ENCODE results near the gene NEDD4L.

NEDD4L gene

DNA sequence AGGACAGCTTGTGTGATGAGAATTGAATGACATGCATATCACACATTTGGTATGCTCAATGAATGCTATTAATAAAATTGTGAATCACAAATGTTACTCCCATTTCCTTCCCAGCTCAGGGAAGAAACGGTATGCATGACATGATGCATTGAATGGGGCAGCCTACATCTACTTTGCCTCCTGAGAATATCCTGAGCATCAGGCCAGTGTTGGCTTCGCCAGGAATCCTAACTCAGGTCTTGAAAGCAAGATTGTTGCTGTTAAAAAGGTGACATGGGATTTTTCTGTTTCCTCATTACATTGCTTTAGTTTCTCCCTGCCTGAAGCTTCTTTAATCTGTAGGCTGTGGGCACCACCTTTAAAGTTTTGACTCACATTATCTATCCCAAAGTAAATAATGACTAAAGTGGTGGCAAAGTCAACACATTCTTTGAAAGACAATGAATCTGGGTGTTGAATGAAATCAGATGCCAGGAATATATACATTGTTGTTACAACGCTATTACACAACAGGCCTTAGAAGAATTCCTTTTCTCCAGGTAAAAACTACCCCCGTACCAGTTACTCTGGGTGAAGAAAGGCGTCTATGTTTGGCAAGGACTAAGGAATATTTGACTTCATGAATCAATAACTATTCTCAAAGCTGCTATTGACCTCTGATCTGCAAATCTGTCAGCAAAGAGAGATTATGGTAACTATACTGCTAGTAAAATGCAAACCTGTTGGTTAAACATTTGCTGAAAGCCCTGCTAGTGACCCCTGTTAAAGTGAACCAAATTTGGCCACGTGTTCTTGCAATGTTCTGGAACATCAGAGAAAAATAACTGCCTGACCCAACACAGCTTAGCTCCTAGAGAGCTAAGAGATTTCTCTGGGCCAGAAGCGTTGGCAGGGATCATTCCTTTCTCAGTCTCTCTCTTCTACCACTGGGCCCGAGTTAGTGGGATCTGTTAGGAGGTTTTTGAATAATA, 30.5 kb upstream of the NEDD4L start:
- no peak overlapping the region for H3K9ac ChIP-seq (ENCODE audit: low read depth, low read length)
- peaks cover 12% of the 10 kb centered on the region; the same call in 1 of the 2 replicates for H3K9me3 ChIP-seq (ENCODE audit: insufficient read depth, low read depth, low read length)
- peaks cover 3% of the 10 kb centered on the region; the same call in 1 of the 2 replicates for H3K4me1 ChIP-seq (ENCODE audit: insufficient read depth, low read length)
- H3K4me3 ChIP-seq (ENCODE audit: low read length), result no peak overlapping the region
- H3K27ac ChIP-seq (ENCODE audit: low read length), result no peak overlapping the region
- H3K36me3 ChIP-seq (ENCODE audit: insufficient read depth, low read depth, low read length), result no peaks in the 10 kb centered on the region
- no peaks in the 10 kb centered on the region for H3K27me3 ChIP-seq (ENCODE audit: insufficient read depth, low read length)

DNA sequence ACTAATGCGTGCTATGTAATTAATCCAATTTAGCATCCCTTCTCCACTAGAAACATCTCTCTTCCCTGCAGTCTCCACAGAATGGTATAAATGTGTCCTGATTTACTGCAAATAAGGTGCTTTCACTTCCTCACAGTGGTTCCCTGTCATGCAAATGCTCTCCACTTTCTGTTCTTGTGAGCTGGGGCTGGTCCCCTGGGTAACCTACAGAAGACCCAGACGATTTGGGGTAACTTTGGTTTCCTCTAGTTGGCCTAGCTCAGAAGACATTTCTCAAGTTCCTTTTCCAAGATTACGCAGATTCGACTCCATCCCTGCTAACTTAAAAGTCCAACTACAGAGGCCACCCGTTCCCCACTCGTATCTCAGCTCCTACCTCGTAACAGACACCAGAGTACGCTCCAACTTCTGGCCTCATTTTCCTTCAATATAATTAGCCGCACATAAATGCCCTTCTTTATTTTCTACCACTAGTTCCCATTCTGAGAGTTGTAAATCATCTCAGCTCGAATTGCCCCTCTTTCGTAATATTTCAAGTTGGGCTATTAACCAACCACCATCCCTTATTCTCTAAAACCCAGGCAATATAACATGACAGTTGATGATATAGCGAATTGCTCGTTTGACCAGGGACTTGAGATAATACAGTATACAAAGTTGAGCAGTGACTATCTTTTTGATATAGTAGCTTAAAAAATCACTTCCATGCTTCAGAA, 28.8 kb upstream of the NEDD4L start:
- H3K9ac ChIP-seq (ENCODE audit: low read depth, low read length), result no peak overlapping the region
- no peak overlapping the region for H3K27ac ChIP-seq (ENCODE audit: low read length)
- no peaks in the 10 kb centered on the region for H3K27me3 ChIP-seq (ENCODE audit: insufficient read depth, low read length)
- peaks cover 12% of the 10 kb centered on the region; the same call in 1 of the 2 replicates for H3K9me3 ChIP-seq (ENCODE audit: insufficient read depth, low read depth, low read length)
- H3K4me1 ChIP-seq (ENCODE audit: insufficient read depth, low read length), result peaks cover 3% of the 10 kb centered on the region; the same call in 1 of the 2 replicates
- H3K4me3 ChIP-seq (ENCODE audit: low read length), result no peak overlapping the region
- H3K36me3 ChIP-seq (ENCODE audit: insufficient read depth, low read depth, low read length), result no peaks in the 10 kb centered on the region

DNA sequence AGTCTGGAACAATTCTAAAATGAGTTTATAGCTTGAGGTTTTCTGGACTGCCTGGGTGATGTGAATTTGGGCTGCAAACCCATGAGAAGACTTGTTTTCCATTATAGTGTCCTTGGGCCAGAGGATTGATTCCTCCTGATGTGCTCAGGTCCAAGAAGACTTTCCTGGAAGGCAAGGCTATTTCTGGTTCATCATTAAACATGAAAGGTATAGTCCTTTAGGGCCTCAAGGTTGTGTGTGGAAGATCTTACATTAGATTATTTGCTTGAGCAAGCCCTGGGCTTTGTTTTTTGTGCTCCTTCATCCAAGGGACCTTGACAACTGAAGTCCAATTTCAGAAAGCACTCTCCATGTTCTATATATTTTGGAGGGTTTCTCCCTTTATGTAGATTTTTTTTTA, 26.8 kb upstream of the NEDD4L start:
- Histone ChIP-seq H3K9me3 (ENCODE audit: insufficient read depth, low read depth, low read length) (peaks cover 12% of the 10 kb centered on the region; the same call in 1 of the 2 replicates), H3K4me1 (ENCODE audit: insufficient read depth, low read length) (peaks cover 3% of the 10 kb centered on the region; the same call in 1 of the 2 replicates), H3K27ac (ENCODE audit: low read length) (no peak overlapping the region), H3K36me3 (ENCODE audit: insufficient read depth, low read depth, low read length) (no peaks in the 10 kb centered on the region), H3K27me3 (ENCODE audit: insufficient read depth, low read length) (no peaks in the 10 kb centered on the region), H3K4me3 (ENCODE audit: low read length) (no peak overlapping the region), H3K9ac (ENCODE audit: low read depth, low read length) (no peak overlapping the region)

DNA sequence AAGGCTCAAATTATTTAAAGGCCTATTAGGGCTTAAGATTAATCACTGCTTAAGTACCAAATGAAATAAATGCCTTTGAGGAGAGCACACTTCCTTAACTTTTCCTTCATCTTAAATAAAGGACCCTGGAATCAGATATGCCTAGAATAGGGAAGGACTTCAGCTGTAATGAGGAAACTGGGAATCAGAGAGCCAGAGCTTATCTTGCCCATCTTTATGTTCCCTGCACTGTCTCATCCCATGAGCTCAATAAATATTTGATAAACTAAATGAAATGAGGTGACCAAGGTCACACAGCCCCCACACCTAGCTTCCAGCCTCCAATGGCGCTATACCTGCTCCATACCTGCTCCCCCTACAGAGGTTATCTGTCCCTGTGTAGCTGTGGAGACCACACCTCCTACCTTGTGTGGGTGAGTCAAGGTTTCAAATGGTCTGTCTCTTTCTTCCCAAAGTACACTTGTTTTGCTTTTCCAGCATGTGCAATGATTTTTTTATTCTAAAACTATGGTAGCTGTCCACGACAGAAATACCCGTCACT, 23.4 kb upstream of the NEDD4L start:
- Histone ChIP-seq H3K4me1 (ENCODE audit: insufficient read depth, low read length) (peaks cover under 1% of the 10 kb centered on the region), H3K27me3 (ENCODE audit: insufficient read depth, low read length) (no peaks in the 10 kb centered on the region), H3K4me3 (ENCODE audit: low read length) (no peak overlapping the region), H3K36me3 (ENCODE audit: insufficient read depth, low read depth, low read length) (no peaks in the 10 kb centered on the region), H3K27ac (ENCODE audit: low read length) (no peak overlapping the region), H3K9ac (ENCODE audit: low read depth, low read length) (no peak overlapping the region), H3K9me3 (ENCODE audit: insufficient read depth, low read depth, low read length) (peaks cover 12% of the 10 kb centered on the region; the same call in 1 of the 2 replicates)

DNA sequence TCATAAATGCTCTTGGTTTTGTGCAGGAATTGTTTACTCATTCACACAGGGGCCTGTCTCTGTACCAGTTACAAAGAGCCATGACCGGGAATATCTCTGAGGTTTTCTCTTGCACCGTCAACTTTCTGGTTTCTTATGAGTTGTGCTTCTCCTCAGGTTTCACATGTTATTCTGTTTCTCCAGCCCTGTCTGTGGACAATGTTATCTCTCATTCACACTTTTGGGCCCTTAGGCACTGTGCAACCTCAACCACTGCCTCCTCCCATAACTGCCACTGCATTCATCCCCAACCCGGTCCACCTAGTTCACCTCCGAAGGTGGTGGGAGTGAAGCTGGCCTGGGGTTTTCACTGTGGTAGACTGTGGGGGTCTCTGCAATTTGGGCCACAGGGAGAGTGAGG, 22.5 kb upstream of the NEDD4L start:
- H3K27me3 ChIP-seq (ENCODE audit: insufficient read depth, low read length), result no peaks in the 10 kb centered on the region
- H3K4me3 ChIP-seq (ENCODE audit: low read length), result no peak overlapping the region
- no peak overlapping the region for H3K9ac ChIP-seq (ENCODE audit: low read depth, low read length)
- peaks cover 3% of the 10 kb centered on the region; the same call in 1 of the 2 replicates for H3K9me3 ChIP-seq (ENCODE audit: insufficient read depth, low read depth, low read length)
- no peaks in the 10 kb centered on the region for H3K36me3 ChIP-seq (ENCODE audit: insufficient read depth, low read depth, low read length)
- H3K4me1 ChIP-seq (ENCODE audit: insufficient read depth, low read length), result peaks cover 9% of the 10 kb centered on the region
- H3K27ac ChIP-seq (ENCODE audit: low read length), result no peak overlapping the region

DNA sequence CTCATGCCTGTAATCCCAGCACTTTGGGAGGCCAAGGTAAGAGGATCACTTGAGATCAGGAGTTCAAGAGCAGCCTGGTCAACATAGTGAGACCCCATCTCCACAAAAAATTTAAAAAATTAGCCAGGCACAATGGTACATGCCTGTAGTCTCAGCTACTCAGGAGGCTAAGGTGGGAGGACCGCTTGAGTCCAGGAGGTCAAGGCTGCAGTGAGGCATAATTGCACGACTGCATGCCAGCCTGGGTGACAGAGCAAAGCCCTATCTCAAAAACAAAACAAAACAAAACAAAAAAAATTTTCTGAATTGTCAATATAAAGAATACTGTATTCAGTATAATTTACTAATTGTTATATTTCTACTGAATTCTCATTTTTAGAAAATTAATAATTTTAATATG, 20.9 kb upstream of the NEDD4L start:
- Histone ChIP-seq H3K4me1 (ENCODE audit: insufficient read depth, low read length) (peaks cover 12% of the 10 kb centered on the region), H3K9me3 (ENCODE audit: insufficient read depth, low read depth, low read length) (no peaks in the 10 kb centered on the region)

DNA sequence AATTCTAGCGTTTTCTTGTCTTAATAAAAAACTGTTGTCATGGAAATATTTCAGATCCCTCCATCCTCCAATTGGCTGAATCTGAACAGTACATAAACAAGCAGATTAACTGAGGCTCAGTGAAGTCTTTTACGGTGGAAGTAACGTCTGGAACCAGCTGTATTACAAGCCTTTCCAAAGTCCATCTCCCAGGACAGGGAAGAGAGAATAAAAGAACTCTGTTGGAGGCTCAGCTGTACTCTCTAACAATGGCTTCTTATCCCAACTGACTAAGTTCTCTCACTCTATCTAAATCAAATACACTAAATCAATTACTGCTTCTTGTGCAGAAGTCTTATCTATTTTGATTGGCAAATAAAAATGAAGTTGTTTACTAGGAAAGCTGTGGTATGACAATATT, 19.9 kb upstream of the NEDD4L start:
- H3K9ac ChIP-seq (ENCODE audit: low read depth, low read length), result no peak overlapping the region
- no peak overlapping the region for H3K4me3 ChIP-seq (ENCODE audit: low read length)
- no peaks in the 10 kb centered on the region for H3K9me3 ChIP-seq (ENCODE audit: insufficient read depth, low read depth, low read length)
- H3K27ac ChIP-seq (ENCODE audit: low read length), result no peak overlapping the region
- no peaks in the 10 kb centered on the region for H3K36me3 ChIP-seq (ENCODE audit: insufficient read depth, low read depth, low read length)
- H3K4me1 ChIP-seq (ENCODE audit: insufficient read depth, low read length), result peaks cover 12% of the 10 kb centered on the region
- H3K27me3 ChIP-seq (ENCODE audit: insufficient read depth, low read length), result no peaks in the 10 kb centered on the region

More for the DNA sequence above, 20.9 kb upstream of the NEDD4L start:
- no peaks in the 10 kb centered on the region for H3K36me3 ChIP-seq (ENCODE audit: insufficient read depth, low read depth, low read length)
- H3K27ac ChIP-seq (ENCODE audit: low read length), result no peak overlapping the region
- H3K27me3 ChIP-seq (ENCODE audit: insufficient read depth, low read length), result no peaks in the 10 kb centered on the region
- H3K9ac ChIP-seq (ENCODE audit: low read depth, low read length), result no peak overlapping the region
- no peak overlapping the region for H3K4me3 ChIP-seq (ENCODE audit: low read length)

DNA sequence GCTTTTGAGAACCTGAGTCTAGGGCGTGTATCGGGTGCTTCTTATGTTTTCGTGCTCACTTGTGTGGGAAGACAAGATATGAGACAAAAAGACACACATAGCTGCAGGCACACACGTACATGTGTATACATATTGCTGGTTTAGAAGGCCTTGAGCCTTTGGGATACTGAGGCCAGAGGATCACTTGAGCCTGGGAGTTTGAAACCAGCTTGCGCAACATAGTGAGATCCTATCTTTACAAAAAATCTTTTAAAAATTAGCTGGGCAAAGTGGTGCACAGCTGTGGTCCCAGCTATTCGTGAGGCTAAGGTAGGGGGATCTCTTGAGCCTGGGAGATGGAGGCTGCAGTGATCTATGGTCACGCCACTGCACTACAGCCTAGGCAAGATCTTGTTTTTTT, 18.8 kb upstream of the NEDD4L start:
- Histone ChIP-seq H3K27me3 (ENCODE audit: insufficient read depth, low read length) (no peaks in the 10 kb centered on the region), H3K9me3 (ENCODE audit: insufficient read depth, low read depth, low read length) (no peaks in the 10 kb centered on the region), H3K36me3 (ENCODE audit: insufficient read depth, low read depth, low read length) (no peaks in the 10 kb centered on the region), H3K27ac (ENCODE audit: low read length) (no peak overlapping the region), H3K4me3 (ENCODE audit: low read length) (no peak overlapping the region), H3K9ac (ENCODE audit: low read depth, low read length) (no peak overlapping the region), H3K4me1 (ENCODE audit: insufficient read depth, low read length) (peaks cover 12% of the 10 kb centered on the region)

DNA sequence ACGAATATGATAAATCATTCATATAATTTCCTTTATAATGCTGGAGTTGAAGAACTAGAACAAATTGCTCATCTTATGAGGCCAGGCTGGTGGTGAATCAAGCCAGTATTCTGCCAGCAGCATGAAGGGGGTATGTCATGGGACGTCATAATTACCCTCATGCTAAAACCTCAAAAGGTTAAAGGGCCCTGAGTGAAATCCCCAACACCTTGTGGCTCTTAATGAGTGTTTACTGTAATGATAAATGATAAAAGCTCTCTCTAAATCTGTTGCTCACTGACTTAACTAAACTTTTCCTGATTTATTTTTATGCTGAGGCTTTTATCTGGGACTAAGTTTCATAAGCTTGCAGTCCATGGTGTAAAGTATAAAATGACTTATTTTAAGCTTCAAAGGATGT, 18.3 kb upstream of the NEDD4L start:
- Histone ChIP-seq H3K9ac (ENCODE audit: low read depth, low read length) (no peak overlapping the region), H3K36me3 (ENCODE audit: insufficient read depth, low read depth, low read length) (no peaks in the 10 kb centered on the region), H3K27ac (ENCODE audit: low read length) (no peak overlapping the region), H3K4me3 (ENCODE audit: low read length) (no peak overlapping the region), H3K27me3 (ENCODE audit: insufficient read depth, low read length) (no peaks in the 10 kb centered on the region), H3K9me3 (ENCODE audit: insufficient read depth, low read depth, low read length) (no peaks in the 10 kb centered on the region), H3K4me1 (ENCODE audit: insufficient read depth, low read length) (peaks cover 12% of the 10 kb centered on the region)

DNA sequence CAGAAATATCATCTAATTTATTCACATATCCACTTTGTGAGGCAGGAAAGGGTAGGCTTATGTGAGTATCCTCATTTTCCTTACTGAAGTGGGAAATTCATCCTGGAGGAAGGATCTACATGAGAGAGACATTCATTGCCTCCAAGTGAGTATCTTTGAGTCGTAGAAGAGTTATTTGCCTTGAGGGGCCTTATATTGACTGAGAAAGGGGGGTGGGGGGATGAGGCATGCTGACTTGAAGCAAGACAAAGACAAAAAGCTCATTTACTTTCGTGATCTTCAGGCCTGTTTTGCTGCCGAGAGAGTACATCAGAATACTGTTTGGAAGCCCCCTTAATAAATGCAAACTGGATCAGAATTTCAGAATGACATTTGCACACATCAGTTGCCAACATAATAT, 17.6 kb upstream of the NEDD4L start:
- H3K4me3 ChIP-seq (ENCODE audit: low read length), result no peak overlapping the region
- no peaks in the 10 kb centered on the region for H3K9me3 ChIP-seq (ENCODE audit: insufficient read depth, low read depth, low read length)
- no peaks in the 10 kb centered on the region for H3K36me3 ChIP-seq (ENCODE audit: insufficient read depth, low read depth, low read length)
- no peak overlapping the region for H3K9ac ChIP-seq (ENCODE audit: low read depth, low read length)
- no peak overlapping the region for H3K27ac ChIP-seq (ENCODE audit: low read length)
- no peaks in the 10 kb centered on the region for H3K27me3 ChIP-seq (ENCODE audit: insufficient read depth, low read length)
- H3K4me1 ChIP-seq (ENCODE audit: insufficient read depth, low read length), result peaks cover 12% of the 10 kb centered on the region

DNA sequence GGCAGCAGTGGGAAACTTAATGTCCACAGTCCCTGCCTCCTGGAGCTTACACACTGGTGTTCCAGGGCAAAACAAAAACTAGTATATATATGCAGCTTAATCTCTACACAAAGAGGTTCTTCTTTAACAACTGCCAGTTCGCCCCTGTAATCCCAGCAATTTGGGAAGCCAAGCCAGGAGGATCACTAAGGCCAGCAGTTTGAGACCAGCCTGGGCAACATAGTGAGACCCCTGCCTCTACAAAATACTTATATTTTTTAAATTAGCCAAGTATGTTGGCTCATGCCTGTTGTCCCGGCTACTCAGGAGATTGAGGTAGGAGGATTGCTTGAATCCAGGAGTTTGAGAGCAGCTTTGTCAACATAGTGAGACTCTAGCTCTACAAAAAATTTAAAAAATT, 17.2 kb upstream of the NEDD4L start:
- no peak overlapping the region for H3K4me3 ChIP-seq (ENCODE audit: low read length)
- no peaks in the 10 kb centered on the region for H3K36me3 ChIP-seq (ENCODE audit: insufficient read depth, low read depth, low read length)
- no peak overlapping the region for H3K9ac ChIP-seq (ENCODE audit: low read depth, low read length)
- H3K27ac ChIP-seq (ENCODE audit: low read length), result no peak overlapping the region
- H3K4me1 ChIP-seq (ENCODE audit: insufficient read depth, low read length), result peaks cover 12% of the 10 kb centered on the region
- H3K9me3 ChIP-seq (ENCODE audit: insufficient read depth, low read depth, low read length), result no peaks in the 10 kb centered on the region
- no peaks in the 10 kb centered on the region for H3K27me3 ChIP-seq (ENCODE audit: insufficient read depth, low read length)
